HG02623 (cell line): ENCODE data around the gene PLCG1.
A peak's percentile ranks its signal among the peaks of the same experiment; 100 is the strongest.
"Not testable (repeated sequence)": the region's sequence is repeated elsewhere in the genome, so short reads cannot be mapped to it uniquely, and the experiment has no call there.

Experiments used
- ATAC-seq: cut with Tn5 transposase; IDR thresholded peaks from one replicate; pipeline ENCODE4 v1.9.1; 2021; ENCODE audit warnings: moderate library complexity; ENCODE audit not compliant: unreplicated experiment

The PLCG1 gene

GRCh38 chr20:41136680-41137613 lies at the start of gene PLCG1:
PLCG1 (plus strand) TSS chr20:41137543; CDS start chr20:41137642, 99 bp downstream.
- peak; percentile 49 for ATAC-seq

- no peak for ATAC-seq
These were observed 49.6 kb upstream of the PLCG1 start for GRCh38 chr20:41087777-41088176.

- no peak for ATAC-seq
These were observed 47.8 kb upstream of the PLCG1 start for GRCh38 chr20:41089555-41089954.

- no peak for ATAC-seq
These were observed 45.4 kb upstream of the PLCG1 start for GRCh38 chr20:41091927-41092326.

- no peak for ATAC-seq
These were observed 42.8 kb upstream of the PLCG1 start for GRCh38 chr20:41094353-41095055.

DNA sequence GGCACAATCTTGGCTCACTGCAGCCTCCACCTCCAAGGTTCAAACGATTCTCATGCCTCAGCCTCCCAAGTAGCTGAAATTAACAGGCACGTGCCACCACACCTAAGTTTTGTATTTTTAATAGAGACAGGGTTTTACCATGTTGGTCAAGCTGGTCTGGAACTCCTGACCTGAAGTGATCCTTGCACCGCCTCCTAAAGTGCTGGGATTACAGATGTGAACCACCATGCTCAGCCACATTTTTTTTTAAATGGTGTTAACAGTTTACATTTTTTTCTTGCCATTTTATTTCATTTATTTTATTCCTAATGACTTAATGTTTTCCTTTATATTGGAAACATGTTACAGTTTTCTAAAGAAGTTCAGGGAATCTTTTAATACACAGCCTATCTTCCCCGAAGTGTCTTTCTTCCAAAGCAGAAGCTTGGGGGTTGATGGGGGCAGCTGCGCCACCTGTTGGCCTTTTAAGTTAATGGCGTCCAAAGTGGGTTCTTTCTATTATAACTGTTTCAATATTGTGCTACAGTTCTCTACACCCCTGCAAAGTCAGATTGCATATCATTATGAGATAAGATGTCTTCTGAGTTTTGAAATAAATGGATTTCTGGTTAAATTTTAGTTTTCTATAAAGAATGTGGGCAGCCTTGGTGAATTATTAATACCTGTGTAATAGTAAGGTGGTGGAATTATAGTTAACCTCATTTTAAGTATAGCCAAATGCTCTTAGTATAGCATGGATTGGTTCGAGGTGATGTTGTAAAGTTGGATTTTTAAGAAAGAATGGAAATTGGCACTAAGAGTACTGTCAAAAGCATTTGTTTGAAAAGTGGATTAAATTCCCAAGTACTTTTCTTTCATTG lies 42.0 kb upstream of the PLCG1 start:
- ATAC-seq, result no peak

DNA sequence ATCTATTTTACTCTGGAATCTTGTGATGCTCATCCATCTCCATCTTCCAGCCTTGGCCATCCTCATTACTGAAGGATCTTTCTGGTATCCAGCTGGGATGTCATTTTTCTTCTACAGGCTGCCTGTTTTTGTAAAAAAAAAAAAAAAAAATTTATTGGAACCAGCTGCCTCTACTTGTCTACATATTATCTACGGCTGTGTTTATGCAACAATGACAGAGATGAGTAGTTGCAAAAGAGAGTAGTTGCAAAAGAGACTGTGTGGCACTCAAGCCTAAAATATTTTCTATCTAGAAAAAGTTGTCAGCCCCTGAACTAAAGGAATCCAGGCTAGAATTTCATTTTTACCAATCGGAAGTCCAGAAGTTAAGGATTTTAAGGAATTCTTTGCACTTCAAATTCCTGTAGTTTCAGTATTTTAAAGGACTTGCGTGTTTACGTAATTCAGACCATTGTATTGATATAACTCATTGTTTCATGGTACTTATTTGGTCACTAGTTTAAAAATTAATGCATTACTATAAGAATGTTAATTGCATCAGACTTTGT lies 38.6 kb upstream of the PLCG1 start:
- ATAC-seq, result no peak

DNA sequence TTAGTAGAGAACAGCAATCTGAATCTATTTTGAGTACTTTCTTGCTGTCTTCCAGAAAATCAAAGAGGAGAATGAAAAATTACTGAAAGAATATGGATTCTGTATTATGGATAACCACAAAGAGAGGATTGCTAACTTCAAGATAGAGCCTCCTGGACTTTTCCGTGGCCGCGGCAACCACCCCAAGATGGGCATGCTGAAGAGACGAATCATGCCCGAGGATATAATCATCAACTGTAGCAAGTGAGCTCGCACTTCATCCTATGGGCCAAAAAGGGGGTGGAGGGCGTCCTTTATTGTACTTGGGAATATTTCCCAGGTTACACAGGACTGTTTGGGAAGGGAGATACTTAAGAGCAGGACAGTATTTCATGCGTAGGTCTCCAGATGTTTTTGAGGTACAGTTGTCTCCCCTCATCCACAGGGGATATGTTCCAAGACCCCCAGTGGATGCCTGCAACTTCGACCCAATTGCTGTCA lies 37.3 kb upstream of the PLCG1 start:
- no peak for ATAC-seq

DNA sequence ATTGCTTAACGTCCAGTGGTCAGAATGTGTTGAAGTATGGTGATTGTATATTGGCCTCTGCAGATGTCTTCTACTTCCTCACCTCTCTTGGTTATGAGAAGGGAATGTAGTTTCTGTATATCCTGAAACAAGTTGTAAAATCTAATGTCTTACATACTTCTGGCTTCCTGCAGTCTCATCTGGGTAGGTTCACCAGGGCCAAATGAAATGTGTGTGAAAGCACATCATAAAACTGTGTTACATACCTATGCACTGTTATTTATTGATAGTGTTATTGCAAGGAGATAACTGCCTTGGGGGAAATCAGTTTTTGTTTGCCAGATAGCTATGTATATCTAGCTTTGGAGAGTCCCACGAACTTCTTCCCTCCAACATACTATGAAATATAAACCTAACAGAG lies 35.7 kb upstream of the PLCG1 start:
- ATAC-seq, result no peak

- no peak for ATAC-seq
These were observed 28.8 kb upstream of the PLCG1 start for GRCh38 chr20:41108531-41108930.

- ATAC-seq, result no peak
These were observed 27.3 kb upstream of the PLCG1 start for GRCh38 chr20:41110012-41110411.

DNA sequence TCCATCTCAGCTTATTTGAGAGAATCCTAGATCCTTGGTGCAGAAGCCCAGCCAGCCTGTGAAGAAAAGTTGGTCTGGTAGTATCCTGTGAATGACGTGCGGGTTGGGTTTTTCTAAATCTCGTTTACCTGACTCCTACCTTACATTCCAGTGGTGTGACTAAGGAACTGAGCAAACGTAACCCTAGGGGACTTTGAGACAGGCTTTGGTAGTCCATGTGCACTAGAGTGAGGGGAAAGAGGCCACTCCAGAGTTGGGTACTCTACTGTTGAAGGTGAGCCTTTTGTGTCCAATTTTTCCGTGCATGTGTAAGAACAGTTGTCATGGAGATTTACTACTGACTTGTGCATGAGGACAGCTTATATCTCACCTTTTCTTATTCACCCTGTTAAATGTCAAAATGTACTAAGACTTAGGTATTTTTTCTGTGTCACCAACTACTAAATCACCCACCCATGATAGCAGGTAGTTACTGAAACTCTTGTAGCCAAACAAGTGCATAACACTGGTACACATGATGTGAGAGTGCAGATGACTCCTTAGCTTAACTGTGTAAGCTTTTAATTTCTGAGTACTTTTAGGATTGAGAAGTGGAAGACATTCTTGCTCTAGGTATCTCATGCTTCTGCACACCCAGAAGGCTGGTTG lies 26.3 kb upstream of the PLCG1 start:
- no peak for ATAC-seq

- no peak for ATAC-seq
These were observed 25.8 kb upstream of the PLCG1 start for GRCh38 chr20:41111578-41111951.

GRCh38 chr20:41116282-41116956 lies 20.9 kb upstream of the PLCG1 start:
- ATAC-seq, result no peak

DNA sequence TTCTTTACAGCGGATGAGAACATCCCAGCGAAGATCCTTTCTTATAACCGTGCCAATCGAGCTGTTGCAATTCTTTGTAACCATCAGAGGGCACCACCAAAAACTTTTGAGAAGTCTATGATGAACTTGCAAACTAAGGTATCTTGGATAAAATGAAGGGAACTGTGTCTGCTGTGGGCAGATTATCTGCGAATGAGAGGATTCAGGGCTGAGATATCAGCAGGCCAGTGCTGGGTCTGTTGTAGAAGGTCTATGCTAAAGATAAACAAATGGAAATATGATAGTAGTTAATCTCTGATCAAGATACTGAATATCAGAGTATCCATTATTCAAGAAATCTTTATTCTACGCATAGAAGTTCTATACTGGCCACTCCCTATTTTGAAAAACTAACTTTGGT lies 19.2 kb upstream of the PLCG1 start:
- not testable (repeated sequence) for ATAC-seq

GRCh38 chr20:41118632-41119031 lies 18.7 kb upstream of the PLCG1 start:
- no peak for ATAC-seq

DNA sequence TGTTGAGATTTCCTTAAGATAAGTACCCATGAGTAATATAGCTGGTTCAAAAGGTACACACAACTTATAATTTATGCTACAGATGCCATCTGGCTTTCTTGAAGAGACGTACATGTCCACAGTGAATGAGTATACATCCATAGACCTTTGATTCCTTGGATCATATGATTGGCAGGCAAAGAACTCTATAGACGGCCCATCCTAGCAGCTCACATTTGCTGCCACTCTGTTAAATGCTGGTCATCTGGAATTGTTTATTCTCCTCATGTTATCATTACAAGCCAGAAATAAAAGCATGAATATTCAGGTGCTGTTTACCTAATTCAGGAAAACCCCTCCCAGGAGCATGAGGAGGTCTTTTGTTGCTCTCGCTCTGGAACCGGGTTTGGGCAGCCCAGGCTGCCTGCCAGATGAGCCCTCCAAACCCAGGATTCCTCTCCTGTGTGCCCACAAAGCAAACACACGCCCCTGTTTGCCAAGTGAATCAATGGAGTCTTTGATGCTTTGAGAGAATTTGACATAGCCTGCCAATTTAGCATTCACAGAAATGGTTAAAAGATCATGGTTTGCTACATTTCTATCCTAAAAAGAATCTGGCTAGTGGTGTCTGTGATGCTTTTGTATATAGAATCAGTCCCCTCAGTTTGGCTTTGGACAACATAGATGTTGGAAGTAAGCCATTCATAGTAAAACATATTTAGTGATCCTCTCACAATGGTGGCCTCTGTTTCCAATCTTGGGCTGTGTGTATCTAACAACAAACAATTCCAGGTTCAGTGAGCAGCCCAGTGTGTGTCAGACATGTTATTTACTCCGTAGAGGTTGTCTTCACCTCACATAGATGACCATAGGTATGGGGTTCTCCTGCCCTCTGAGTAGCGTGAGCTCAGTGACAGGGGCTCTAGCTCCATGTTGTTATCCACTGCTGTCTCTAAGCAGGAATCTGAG lies 17.5 kb upstream of the PLCG1 start:
- ATAC-seq, result no peak

DNA sequence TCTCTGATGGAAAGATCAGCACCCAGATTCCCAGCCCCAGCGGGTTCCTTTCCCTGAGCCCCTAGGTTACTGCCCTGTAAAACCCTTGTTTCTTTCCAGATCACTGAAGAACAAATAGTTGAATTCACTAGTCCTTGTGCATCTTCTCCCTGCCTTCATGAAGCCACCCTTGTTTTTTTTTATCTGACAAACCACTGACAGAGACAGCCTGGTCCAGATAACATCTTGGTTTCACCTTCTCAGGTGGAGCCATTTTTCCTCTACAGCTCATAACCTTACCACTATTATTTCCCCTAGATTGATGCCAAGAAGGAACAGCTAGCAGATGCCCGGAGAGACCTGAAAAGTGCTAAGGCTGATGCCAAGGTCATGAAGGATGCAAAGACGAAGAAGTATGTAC lies 15.9 kb upstream of the PLCG1 start:
- no peak for ATAC-seq

DNA sequence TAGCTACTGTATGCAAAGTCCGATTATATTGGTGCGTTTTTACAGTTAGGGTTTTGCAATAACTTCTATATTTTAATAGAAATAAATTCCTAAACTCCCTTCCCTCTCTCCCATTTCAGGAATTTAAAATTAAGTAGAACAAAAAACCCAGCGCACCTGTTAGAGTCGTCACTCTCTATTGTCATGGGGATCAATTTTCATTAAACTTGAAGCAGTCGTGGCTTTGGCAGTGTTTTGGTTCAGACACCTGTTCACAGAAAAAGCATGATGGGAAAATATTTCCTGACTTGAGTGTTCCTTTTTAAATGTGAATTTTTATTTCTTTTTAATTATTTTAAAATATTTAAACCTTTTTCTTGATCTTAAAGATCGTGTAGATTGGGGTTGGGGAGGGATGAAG lies 13.7 kb upstream of the PLCG1 start:
- ATAC-seq, result no peak
